Lung (tissue), 12 donors: ENCODE data around the gene WNT7B. TPM values are rescaled to one million over a fixed set of nuclear protein-coding genes. Genes with fewer than 3 reads are reported as not detected.

Source experiments
- ATAC-seq: fragments of 200-7000 bp; cut with Tn5 transposase; one replicate; pipeline ENCODE4 v1.9.1; 2020; ENCODE audit warnings: moderate number of reproducible peaks; ENCODE audit not compliant: insufficient read depth, low FRiP score
- DNase-seq, 3 donors: peaks; one replicate each; pipeline ENCODE4 v3.0.0-alpha.2; 2013 to 2017
- H3K27ac ChIP-seq, 2 donors: one replicate each; pipeline ENCODE4 v1.5.1; 2013; ENCODE audit warnings: mild to moderate bottlenecking in 2 of 2, moderate library complexity in 2 of 2, control low read depth in 1 of 2, inconsistent platforms in 1 of 2, low read depth in 1 of 2, low read length in 1 of 2
- H3K27me3 ChIP-seq, 3 donors: one replicate each; pipeline ENCODE4 v1.5.1; 2013; ENCODE audit warnings: low read length in 2 of 3; ENCODE audit not compliant: control insufficient read depth in 3 of 3, insufficient read depth in 3 of 3
- H3K36me3 ChIP-seq, 4 donors: one replicate each; pipeline ENCODE4 v1.5.1; 2013; ENCODE audit warnings: low read length in 4 of 4, mild to moderate bottlenecking in 1 of 4, moderate library complexity in 1 of 4; ENCODE audit not compliant: control insufficient read depth in 4 of 4, insufficient read depth in 4 of 4
- H3K4me1 ChIP-seq, 5 donors: one replicate each; pipeline ENCODE4 v1.5.1; 2013; ENCODE audit warnings: low read length in 5 of 5, mild to moderate bottlenecking in 2 of 5, moderate library complexity in 1 of 5; ENCODE audit not compliant: control insufficient read depth in 5 of 5, insufficient read depth in 5 of 5
- H3K4me3 ChIP-seq: one replicate; pipeline ENCODE4 v1.5.1; 2013; ENCODE audit warnings: mild to moderate bottlenecking, control low read depth, moderate library complexity
- H3K9ac ChIP-seq, 2 donors: one replicate each; pipeline ENCODE4 v1.5.1; 2013; ENCODE audit warnings: low read length in 2 of 2, control low read depth in 1 of 2; ENCODE audit not compliant: insufficient read depth in 1 of 2
- H3K9me3 ChIP-seq, 4 donors: one replicate each; pipeline ENCODE4 v1.5.1; 2013; ENCODE audit warnings: low read length in 3 of 4, mild to moderate bottlenecking in 1 of 4, moderate library complexity in 1 of 4; ENCODE audit not compliant: control insufficient read depth in 4 of 4, insufficient read depth in 3 of 4
- WGBS, 2 donors: extraction: QIAGEN DNeasy Blood & Tissue Kit; methylation state at CpG; one replicate each; pipeline ENCODE4 v1.1.7; 2013; 5-methylcytosine and 5-hydroxymethylcytosine counted together
- polyA plus RNA-seq, 2 donors: library from polyadenylated mRNA; stranded (reverse); fragments of 200-250 nt; gene quantifications; one replicate each; pipeline ENCODE4 v1.2.1, GENCODE V29; 2013
- total RNA-seq, 2 donors: library from RNA; depleted of rRNA in 1 of 2; stranded (reverse); fragments of >200 nt in 1 of 2; gene quantifications; one replicate each; pipeline ENCODE4 v1.2.1, GENCODE V29; 2014 to 2021
- TF ChIP-seq, protein P1 (sequence below): IDR thresholded peaks from 2 replicates; pipeline ENCODE4 v1.5.1; 2012; ENCODE audit warnings: mild to moderate bottlenecking; ENCODE audit errors: control extremely low read depth, extremely low read depth
- donor health status: control.
- donor health status: control.
- donor health status: Bipolar disorder and iron deficiency.
- donor health status: healthy.
- donor health status: DM: yes; HTN: yes; CAD: no.

WNT7B gene
- total and polyA plus RNA-seq, 4 donors, result 3.5 to 12.5 (median 6.5) TPM

GRCh38 chr22:45978275-45978713 is 1.3 kb upstream of the WNT7B start:
- Histone ChIP-seq H3K4me1 (peaks cover 0 to 18% (median 3%) of the 10 kb centered on the region in 5 donors), H3K36me3 (no peaks in the 10 kb centered on the region), H3K9ac (no peak overlapping the region), H3K27me3 (peaks cover 0 to 35% (median 34%) of the 10 kb centered on the region in 3 donors), H3K9me3 (peaks cover 0 to 8% (median 0%) of the 10 kb centered on the region in 4 donors), H3K27ac (no peak overlapping the region), H3K4me3 (no peak overlapping the region)
- ATAC-seq (no peak), DNase-seq (no peak)
- TF ChIP-seq, protein P1, sequence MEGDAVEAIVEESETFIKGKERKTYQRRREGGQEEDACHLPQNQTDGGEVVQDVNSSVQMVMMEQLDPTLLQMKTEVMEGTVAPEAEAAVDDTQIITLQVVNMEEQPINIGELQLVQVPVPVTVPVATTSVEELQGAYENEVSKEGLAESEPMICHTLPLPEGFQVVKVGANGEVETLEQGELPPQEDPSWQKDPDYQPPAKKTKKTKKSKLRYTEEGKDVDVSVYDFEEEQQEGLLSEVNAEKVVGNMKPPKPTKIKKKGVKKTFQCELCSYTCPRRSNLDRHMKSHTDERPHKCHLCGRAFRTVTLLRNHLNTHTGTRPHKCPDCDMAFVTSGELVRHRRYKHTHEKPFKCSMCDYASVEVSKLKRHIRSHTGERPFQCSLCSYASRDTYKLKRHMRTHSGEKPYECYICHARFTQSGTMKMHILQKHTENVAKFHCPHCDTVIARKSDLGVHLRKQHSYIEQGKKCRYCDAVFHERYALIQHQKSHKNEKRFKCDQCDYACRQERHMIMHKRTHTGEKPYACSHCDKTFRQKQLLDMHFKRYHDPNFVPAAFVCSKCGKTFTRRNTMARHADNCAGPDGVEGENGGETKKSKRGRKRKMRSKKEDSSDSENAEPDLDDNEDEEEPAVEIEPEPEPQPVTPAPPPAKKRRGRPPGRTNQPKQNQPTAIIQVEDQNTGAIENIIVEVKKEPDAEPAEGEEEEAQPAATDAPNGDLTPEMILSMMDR, result no peak
- WGBS, 2 donors, result 0 to 4% methylated on average over 24 to 26 of the region's 26 CpGs

- no peaks in the 10 kb centered on the region for H3K36me3 ChIP-seq
- TF ChIP-seq, protein P1, result no peak
- H3K9ac ChIP-seq, result peak overlapping the region in 1 of 2 donors; percentile 23
- H3K9me3 ChIP-seq, result peaks cover 0 to 8% (median 0%) of the 10 kb centered on the region in 4 donors
- ATAC-seq (no peak), DNase-seq (no peak)
- peaks cover 5 to 41% (median 39%) of the 10 kb centered on the region in 3 donors for H3K27me3 ChIP-seq
- H3K4me3 ChIP-seq, result no peak overlapping the region
- WGBS, 2 donors, result 6 to 7% methylated on average over 27 to 29 of the region's 29 CpGs
- no peak overlapping the region for H3K27ac ChIP-seq
- H3K4me1 ChIP-seq, result peaks cover 0 to 18% (median 3%) of the 10 kb centered on the region in 5 donors
Observed at GRCh38 chr22:45977551-45978274, 751 bp upstream of the WNT7B start.

DNA sequence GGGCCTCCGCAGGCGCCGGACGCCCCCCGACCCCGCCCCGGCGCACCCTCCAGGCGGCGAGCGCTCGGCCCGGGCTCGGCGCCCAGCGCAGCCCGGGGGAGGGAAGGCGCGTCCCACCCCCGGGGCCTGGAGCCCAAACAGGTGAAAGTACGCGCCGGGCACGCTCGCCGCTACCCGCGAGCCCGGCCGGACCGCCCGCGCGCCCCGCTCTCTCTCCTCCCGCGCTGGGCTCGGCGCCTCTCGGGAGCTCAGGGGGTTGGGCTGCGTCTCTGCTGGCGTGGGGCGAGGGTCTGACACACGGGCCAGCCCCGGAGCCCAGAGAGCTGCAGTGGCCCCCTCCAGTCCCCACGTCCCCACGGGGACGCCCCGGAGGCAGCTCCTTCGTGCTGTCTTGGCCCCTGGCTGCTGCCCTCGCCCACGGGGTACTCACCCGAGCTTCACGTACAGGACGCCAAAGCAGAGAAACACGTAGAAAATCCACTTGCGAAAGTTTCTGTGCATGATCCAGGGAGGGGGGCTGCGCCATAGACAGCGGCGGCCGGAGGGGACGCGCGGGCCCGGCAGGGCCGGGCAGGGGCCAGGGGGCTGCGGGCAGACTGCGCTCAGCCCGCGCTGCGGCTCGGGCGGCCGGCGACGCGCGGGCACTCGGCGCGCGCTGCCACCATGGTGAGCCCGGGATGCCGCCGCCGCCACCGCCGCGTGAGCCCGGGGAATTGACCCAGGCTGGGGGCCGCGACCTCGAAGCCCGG is 534 bp downstream of the WNT7B start:
- Histone ChIP-seq H3K36me3 (peaks cover 0 to 2% (median 0%) of the 10 kb centered on the region in 4 donors), H3K4me3 (no peak overlapping the region), H3K27ac (peak overlapping the region in 1 of 2 donors; percentile 24), H3K9me3 (peaks cover 0 to 11% (median 0%) of the 10 kb centered on the region in 4 donors), H3K9ac (no peak overlapping the region), H3K27me3 (peaks cover 6 to 47% (median 42%) of the 10 kb centered on the region in 3 donors), H3K4me1 (peaks cover 0 to 22% (median 3%) of the 10 kb centered on the region in 5 donors)
- WGBS, 2 donors, result 1% methylated on average over 43 to 94 of the region's 94 CpGs
- no peak for DNase-seq
- no peak for ATAC-seq
- TF ChIP-seq, protein P1, result no peak
